HepG2 (cell line): Measurements from ENCODE around the gene ST14. TPM values are rescaled to one million over a fixed set of nuclear protein-coding genes. Genes with fewer than 3 reads are reported as not detected.
A peak's percentile ranks its signal among the peaks of the same experiment; 100 is the strongest.

ENCODE experiments used
- FIP1L1 ChIP-seq: fragments of 200-400 bp; formaldehyde crosslinking; IDR thresholded peaks from 2 replicates; pipeline ENCODE4 v1.6.1; 2018; ENCODE audit warnings: low read depth, mild to moderate bottlenecking, low read length, moderate library complexity, borderline replicate concordance; ENCODE audit not compliant: insufficient read depth
- HMGA1 ChIP-seq: sonication (generic); formaldehyde crosslinking; conservative IDR thresholded peaks from 2 replicates; pipeline ENCODE4 v1.4.0; 2020; ENCODE audit warnings: missing genetic modification reagents
- NCOA2 ChIP-seq: sonication (generic); formaldehyde crosslinking; IDR thresholded peaks from 2 replicates; pipeline ENCODE4 v1.8.0; 2022; ENCODE audit warnings: inconsistent platforms
- NFYB ChIP-seq: sonication (generic); formaldehyde crosslinking; IDR thresholded peaks from 2 replicates; pipeline ENCODE4 v1.4.0; 2020; ENCODE audit warnings: missing genetic modification reagents
- SP5 ChIP-seq: IDR thresholded peaks from 2 replicates; pipeline ENCODE4 v1.6.1; 2016; ENCODE audit warnings: low read depth, borderline replicate concordance
- THYN1 ChIP-seq: sonication (generic); formaldehyde crosslinking; IDR thresholded peaks from 2 replicates; pipeline ENCODE4 v1.8.1; 2023; ENCODE audit warnings: low read depth, mild to moderate bottlenecking, moderate library complexity, missing genetic modification reagents, borderline replicate concordance
- ZNF225 ChIP-seq: sonication (generic); formaldehyde crosslinking; IDR thresholded peaks from 2 replicates; pipeline ENCODE4 v1.4.0; 2020; ENCODE audit warnings: mild to moderate bottlenecking, missing genetic modification reagents
- ZNF230 ChIP-seq: sonication (generic); formaldehyde crosslinking; IDR thresholded peaks from 2 replicates; pipeline ENCODE4 v1.4.0; 2020; ENCODE audit warnings: mild to moderate bottlenecking, missing genetic modification reagents
- ZNF333 ChIP-seq: sonication (generic); formaldehyde crosslinking; IDR thresholded peaks from 2 replicates; pipeline ENCODE4 v1.4.0; 2020; ENCODE audit warnings: mild to moderate bottlenecking, missing genetic modification reagents, borderline replicate concordance
- ZNF431 ChIP-seq: sonication (generic); formaldehyde crosslinking; IDR thresholded peaks from 2 replicates; pipeline ENCODE4 v1.9.0; 2022; ENCODE audit warnings: missing genetic modification reagents, low read depth, mild to moderate bottlenecking, borderline replicate concordance
- ZNF468 ChIP-seq: sonication (generic); formaldehyde crosslinking; IDR thresholded peaks from 2 replicates; pipeline ENCODE4 v1.8.0; 2022; ENCODE audit warnings: mild to moderate bottlenecking, moderate library complexity, missing genetic modification reagents
- ZNF510 ChIP-seq: sonication (generic); formaldehyde crosslinking; IDR thresholded peaks from 2 replicates; pipeline ENCODE4 v1.4.0; 2020; ENCODE audit warnings: low read depth, mild to moderate bottlenecking, missing genetic modification reagents
- ZNF607 ChIP-seq: sonication (generic); formaldehyde crosslinking; IDR thresholded peaks from 2 replicates; pipeline ENCODE4 v1.5.1; 2020; ENCODE audit warnings: missing genetic modification reagents, mild to moderate bottlenecking, borderline replicate concordance
- polyA plus RNA-seq, 8 experiments: library from polyadenylated mRNA; depleted of rRNA in 3 of 8; stranded (reverse) in 7 of 8; unstranded in 1 of 8; fragments of >200 nt; fragmentation: Illumina TruSeq in 4 of 8; extraction: Trizol in 4 of 8; gene quantifications; 2 replicates each; pipeline versions ENCODE4 v1.2.1 to v1.2.3, GENCODE V29; 2011 to 2016; ENCODE audit warnings: low read depth in 4 of 8, missing spikeins in 1 of 8, mixed read lengths in 1 of 8; ENCODE audit not compliant: insufficient read depth in 1 of 8
- total RNA-seq, 5 experiments: library from RNA; depleted of rRNA; stranded (reverse); fragments of >200 nt; fragmentation: Illumina TruSeq; extraction: Trizol; gene quantifications; 2 replicates each; pipeline ENCODE4 v1.2.3, GENCODE V29; 2016; ENCODE audit warnings: low read depth in 1 of 5
- TF ChIP-seq, protein P1 (sequence below): IDR thresholded peaks from 2 replicates; pipeline ENCODE4 v1.6.1; 2016
- TF ChIP-seq, protein P2 (sequence below): sonication (generic); formaldehyde crosslinking; IDR thresholded peaks from 2 replicates; pipeline ENCODE4 v1.4.0; 2020; ENCODE audit warnings: mild to moderate bottlenecking, missing genetic modification reagents
- TF ChIP-seq, protein P3 (sequence below): sonication (generic); formaldehyde crosslinking; IDR thresholded peaks from 2 replicates; pipeline ENCODE4 v1.4.0; 2020; ENCODE audit warnings: mild to moderate bottlenecking, missing genetic modification reagents
- TF ChIP-seq, protein P4 (sequence below): sonication (generic); formaldehyde crosslinking; IDR thresholded peaks from 2 replicates; pipeline ENCODE4 v1.8.1; 2023; ENCODE audit warnings: missing genetic modification reagents, inconsistent platforms, borderline replicate concordance
- TF ChIP-seq, protein P5 (sequence below): sonication (generic); formaldehyde crosslinking; IDR thresholded peaks from 2 replicates; pipeline ENCODE4 v1.4.0; 2020; ENCODE audit warnings: missing genetic modification reagents
- TF ChIP-seq, protein P6 (sequence below): sonication (generic); formaldehyde crosslinking; IDR thresholded peaks from 2 replicates; pipeline ENCODE4 v1.9.0; 2022; ENCODE audit warnings: low read depth, missing genetic modification reagents

Gene ST14
- total and polyA plus RNA-seq, 2 of the 13 experiments (the other 11 are each of a cell fraction or from before 2014, with no cell fraction given), result 0.88 to 1.4 TPM

DNA sequence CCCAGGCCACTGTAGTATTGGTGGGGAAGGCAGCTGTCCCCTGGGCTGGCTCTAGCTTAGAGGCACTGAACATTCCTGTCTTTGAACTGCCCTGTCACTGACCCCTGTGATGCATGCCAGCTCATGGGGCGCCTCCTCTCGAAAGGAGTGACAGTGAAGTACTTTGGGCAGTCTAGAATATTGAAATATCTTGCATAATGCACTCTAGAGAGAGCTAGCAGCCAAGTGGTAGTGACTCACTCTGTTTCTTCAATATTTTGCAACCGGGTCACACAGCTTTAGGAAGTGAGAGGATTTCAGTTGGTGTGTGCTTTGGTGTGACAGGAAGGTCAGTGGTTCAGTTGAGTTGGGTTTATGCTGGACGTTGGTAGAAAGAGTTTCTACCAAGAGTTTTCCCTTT lies 35.5 kb upstream of the ST14 start (continued):
- no peak for TF ChIP-seq HMGA1 (CRISPR knock-in tag)
- no peak for TF ChIP-seq ZNF225 (CRISPR knock-in tag)
- TF ChIP-seq ZNF230 (CRISPR knock-in tag), result no peak
- TF ChIP-seq, protein P1, sequence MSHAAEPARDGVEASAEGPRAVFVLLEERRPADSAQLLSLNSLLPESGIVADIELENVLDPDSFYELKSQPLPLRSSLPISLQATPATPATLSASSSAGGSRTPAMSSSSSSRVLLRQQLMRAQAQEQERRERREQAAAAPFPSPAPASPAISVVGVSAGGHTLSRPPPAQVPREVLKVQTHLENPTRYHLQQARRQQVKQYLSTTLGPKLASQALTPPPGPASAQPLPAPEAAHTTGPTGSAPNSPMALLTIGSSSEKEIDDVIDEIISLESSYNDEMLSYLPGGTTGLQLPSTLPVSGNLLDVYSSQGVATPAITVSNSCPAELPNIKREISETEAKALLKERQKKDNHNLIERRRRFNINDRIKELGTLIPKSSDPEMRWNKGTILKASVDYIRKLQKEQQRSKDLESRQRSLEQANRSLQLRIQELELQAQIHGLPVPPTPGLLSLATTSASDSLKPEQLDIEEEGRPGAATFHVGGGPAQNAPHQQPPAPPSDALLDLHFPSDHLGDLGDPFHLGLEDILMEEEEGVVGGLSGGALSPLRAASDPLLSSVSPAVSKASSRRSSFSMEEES (CRISPR knock-in tag), result peak; percentile 62; the same call in 1 of the 2 replicates
- peak; percentile 82 for TF ChIP-seq NCOA2 (CRISPR knock-in tag)
- no peak for TF ChIP-seq THYN1 (CRISPR knock-in tag)
- no peak for TF ChIP-seq ZNF431 (CRISPR knock-in tag)
- TF ChIP-seq, protein P2, sequence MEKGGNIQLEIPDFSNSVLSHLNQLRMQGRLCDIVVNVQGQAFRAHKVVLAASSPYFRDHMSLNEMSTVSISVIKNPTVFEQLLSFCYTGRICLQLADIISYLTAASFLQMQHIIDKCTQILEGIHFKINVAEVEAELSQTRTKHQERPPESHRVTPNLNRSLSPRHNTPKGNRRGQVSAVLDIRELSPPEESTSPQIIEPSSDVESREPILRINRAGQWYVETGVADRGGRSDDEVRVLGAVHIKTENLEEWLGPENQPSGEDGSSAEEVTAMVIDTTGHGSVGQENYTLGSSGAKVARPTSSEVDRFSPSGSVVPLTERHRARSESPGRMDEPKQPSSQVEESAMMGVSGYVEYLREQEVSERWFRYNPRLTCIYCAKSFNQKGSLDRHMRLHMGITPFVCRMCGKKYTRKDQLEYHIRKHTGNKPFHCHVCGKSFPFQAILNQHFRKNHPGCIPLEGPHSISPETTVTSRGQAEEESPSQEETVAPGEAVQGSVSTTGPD (CRISPR knock-in tag), result no peak
- TF ChIP-seq NFYB (CRISPR knock-in tag), result no peak
- TF ChIP-seq ZNF468 (CRISPR knock-in tag), result no peak
- TF ChIP-seq ZNF607 (CRISPR knock-in tag), result no peak
- no peak for TF ChIP-seq FIP1L1
- TF ChIP-seq, protein P3, sequence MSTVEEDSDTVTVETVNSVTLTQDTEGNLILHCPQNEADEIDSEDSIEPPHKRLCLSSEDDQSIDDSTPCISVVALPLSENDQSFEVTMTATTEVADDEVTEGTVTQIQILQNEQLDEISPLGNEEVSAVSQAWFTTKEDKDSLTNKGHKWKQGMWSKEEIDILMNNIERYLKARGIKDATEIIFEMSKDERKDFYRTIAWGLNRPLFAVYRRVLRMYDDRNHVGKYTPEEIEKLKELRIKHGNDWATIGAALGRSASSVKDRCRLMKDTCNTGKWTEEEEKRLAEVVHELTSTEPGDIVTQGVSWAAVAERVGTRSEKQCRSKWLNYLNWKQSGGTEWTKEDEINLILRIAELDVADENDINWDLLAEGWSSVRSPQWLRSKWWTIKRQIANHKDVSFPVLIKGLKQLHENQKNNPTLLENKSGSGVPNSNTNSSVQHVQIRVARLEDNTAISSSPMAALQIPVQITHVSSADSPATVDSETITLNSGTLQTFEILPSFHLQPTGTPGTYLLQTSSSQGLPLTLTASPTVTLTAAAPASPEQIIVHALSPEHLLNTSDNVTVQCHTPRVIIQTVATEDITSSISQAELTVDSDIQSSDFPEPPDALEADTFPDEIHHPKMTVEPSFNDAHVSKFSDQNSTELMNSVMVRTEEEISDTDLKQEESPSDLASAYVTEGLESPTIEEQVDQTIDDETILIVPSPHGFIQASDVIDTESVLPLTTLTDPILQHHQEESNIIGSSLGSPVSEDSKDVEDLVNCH (CRISPR knock-in tag), result no peak
- TF ChIP-seq, protein P4, sequence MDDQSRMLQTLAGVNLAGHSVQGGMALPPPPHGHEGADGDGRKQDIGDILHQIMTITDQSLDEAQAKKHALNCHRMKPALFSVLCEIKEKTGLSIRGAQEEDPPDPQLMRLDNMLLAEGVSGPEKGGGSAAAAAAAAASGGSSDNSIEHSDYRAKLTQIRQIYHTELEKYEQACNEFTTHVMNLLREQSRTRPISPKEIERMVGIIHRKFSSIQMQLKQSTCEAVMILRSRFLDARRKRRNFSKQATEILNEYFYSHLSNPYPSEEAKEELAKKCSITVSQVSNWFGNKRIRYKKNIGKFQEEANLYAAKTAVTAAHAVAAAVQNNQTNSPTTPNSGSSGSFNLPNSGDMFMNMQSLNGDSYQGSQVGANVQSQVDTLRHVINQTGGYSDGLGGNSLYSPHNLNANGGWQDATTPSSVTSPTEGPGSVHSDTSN (CRISPR knock-in tag), result no peak
- TF ChIP-seq, protein P5, sequence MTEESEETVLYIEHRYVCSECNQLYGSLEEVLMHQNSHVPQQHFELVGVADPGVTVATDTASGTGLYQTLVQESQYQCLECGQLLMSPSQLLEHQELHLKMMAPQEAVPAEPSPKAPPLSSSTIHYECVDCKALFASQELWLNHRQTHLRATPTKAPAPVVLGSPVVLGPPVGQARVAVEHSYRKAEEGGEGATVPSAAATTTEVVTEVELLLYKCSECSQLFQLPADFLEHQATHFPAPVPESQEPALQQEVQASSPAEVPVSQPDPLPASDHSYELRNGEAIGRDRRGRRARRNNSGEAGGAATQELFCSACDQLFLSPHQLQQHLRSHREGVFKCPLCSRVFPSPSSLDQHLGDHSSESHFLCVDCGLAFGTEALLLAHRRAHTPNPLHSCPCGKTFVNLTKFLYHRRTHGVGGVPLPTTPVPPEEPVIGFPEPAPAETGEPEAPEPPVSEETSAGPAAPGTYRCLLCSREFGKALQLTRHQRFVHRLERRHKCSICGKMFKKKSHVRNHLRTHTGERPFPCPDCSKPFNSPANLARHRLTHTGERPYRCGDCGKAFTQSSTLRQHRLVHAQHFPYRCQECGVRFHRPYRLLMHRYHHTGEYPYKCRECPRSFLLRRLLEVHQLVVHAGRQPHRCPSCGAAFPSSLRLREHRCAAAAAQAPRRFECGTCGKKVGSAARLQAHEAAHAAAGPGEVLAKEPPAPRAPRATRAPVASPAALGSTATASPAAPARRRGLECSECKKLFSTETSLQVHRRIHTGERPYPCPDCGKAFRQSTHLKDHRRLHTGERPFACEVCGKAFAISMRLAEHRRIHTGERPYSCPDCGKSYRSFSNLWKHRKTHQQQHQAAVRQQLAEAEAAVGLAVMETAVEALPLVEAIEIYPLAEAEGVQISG (CRISPR knock-in tag), result 0 out of 2 replicates have a peak, but pooled peaks have one; percentile 39
- no peak for TF ChIP-seq ZNF333 (CRISPR knock-in tag)
- 0 out of 2 replicates have a peak, but pooled peaks have one; percentile 22 for TF ChIP-seq SP5 (CRISPR knock-in tag)
- no peak for TF ChIP-seq ZNF510
- TF ChIP-seq, protein P6, sequence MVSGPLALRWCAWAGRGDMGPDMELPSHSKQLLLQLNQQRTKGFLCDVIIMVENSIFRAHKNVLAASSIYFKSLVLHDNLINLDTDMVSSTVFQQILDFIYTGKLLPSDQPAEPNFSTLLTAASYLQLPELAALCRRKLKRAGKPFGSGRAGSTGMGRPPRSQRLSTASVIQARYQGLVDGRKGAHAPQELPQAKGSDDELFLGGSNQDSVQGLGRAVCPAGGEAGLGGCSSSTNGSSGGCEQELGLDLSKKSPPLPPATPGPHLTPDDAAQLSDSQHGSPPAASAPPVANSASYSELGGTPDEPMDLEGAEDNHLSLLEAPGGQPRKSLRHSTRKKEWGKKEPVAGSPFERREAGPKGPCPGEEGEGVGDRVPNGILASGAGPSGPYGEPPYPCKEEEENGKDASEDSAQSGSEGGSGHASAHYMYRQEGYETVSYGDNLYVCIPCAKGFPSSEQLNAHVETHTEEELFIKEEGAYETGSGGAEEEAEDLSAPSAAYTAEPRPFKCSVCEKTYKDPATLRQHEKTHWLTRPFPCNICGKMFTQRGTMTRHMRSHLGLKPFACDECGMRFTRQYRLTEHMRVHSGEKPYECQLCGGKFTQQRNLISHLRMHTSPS (CRISPR knock-in tag), result no peak
